ENCODE results near the gene NOTCH1. TPM values are rescaled to one million over a fixed set of nuclear protein-coding genes. Genes with fewer than 3 reads are reported as not detected.

The NOTCH1 gene
- total RNA-seq, 1 experiment from 2014 or later: 95.6 TPM

- TF ChIP-seq FOXP4 (CRISPR knock-in tag; IDR thresholded peaks at IDR 0.05) (no peak), JUN (CRISPR knock-in tag; IDR thresholded peaks at IDR 0.05) (no peak), IRF1 (CRISPR knock-in tag; IDR thresholded peaks at IDR 0.05) (no peak)
Measured at GRCh38 chr9:136515276-136515675, 30.6 kb downstream of the NOTCH1 start (continued).

- POLR2A ChIA-PET: no interaction called here
- no peak overlapping the region for H3K4me3 Mint-ChIP-seq
- no peak for TF ChIP-seq FOXP4 (CRISPR knock-in tag; IDR thresholded peaks at IDR 0.05)
- CTCF ChIA-PET: no interaction called here
- no peak for DNase-seq (ENCODE audit: low spot score)
- ATAC-seq: no peak
- H3K4me1 Mint-ChIP-seq: no peaks in the 10 kb centered on the region
- H3K27ac Mint-ChIP-seq: no peak overlapping the region
- H3K36me3 Mint-ChIP-seq: peaks cover 17% of the 10 kb centered on the region
- H3K9me3 Mint-ChIP-seq: no peaks in the 10 kb centered on the region
- H3K27me3 Mint-ChIP-seq (ENCODE audit: low read depth): no peaks in the 10 kb centered on the region
Measured at GRCh38 chr9:136514022-136514714, 31.7 kb downstream of the NOTCH1 start.

GRCh38 chr9:136513191-136513590, 32.7 kb downstream of the NOTCH1 start:
- peaks cover 18% of the 10 kb centered on the region for H3K36me3 Mint-ChIP-seq
- no peak; the same call in 1 of the 2 replicates for ATAC-seq
- no peaks in the 10 kb centered on the region for H3K27me3 Mint-ChIP-seq (ENCODE audit: low read depth)
- no peak overlapping the region for H3K27ac Mint-ChIP-seq
- no peaks in the 10 kb centered on the region for H3K4me1 Mint-ChIP-seq
- no peak for TF ChIP-seq ZNF219 (CRISPR knock-in tag; IDR thresholded peaks at IDR 0.05; ENCODE audit: borderline replicate concordance)
- no peak for TF ChIP-seq ZNF396 (CRISPR knock-in tag; IDR thresholded peaks at IDR 0.05; ENCODE audit: borderline replicate concordance)
- TF ChIP-seq NFATC4 (CRISPR knock-in tag; IDR thresholded peaks at IDR 0.05): no peak
- TF ChIP-seq FOXP4 (CRISPR knock-in tag; IDR thresholded peaks at IDR 0.05): no peak
- no peak for TF ChIP-seq RORB (CRISPR knock-in tag; IDR thresholded peaks at IDR 0.05)
- no peak for TF ChIP-seq JAZF1 (CRISPR knock-in tag; IDR thresholded peaks at IDR 0.05)
- TF ChIP-seq GABPB1 (CRISPR knock-in tag; IDR thresholded peaks at IDR 0.05): no peak
- no peak for TF ChIP-seq NR1H2 (CRISPR knock-in tag; IDR thresholded peaks at IDR 0.05)
- no peak for TF ChIP-seq IRF2 (CRISPR knock-in tag; IDR thresholded peaks at IDR 0.05; ENCODE audit: borderline replicate concordance, low read depth)
- no peak for TF ChIP-seq HMGXB4 (CRISPR knock-in tag; IDR thresholded peaks at IDR 0.05)
- TF ChIP-seq ZNF423 (CRISPR knock-in tag; IDR thresholded peaks at IDR 0.05): no peak
- no peak for DNase-seq (ENCODE audit: low spot score)
- POLR2A ChIA-PET: no interaction called here
- no peak overlapping the region for H3K4me3 Mint-ChIP-seq
- no peaks in the 10 kb centered on the region for H3K9me3 Mint-ChIP-seq
- CTCF ChIA-PET: interaction anchor here (1.0 kb wide), 1 partner anchor 8 kb away, joined by 3 read pairs; no protein-coding TSS in a partner anchor

Data from WTC11 (cell line).